GM18498 (cell line): ENCODE measurements around the gene TTC17.
"Not testable (repeated sequence)": the region's sequence is repeated elsewhere in the genome, so short reads cannot be mapped to it uniquely, and the experiment has no call there.

ENCODE experiments used
- ATAC-seq: cut with Tn5 transposase; IDR thresholded peaks from one replicate; pipeline ENCODE4 v1.9.1; 2021; ENCODE audit warnings: mild to moderate bottlenecking, moderate library complexity; ENCODE audit not compliant: unreplicated experiment

Gene TTC17

DNA sequence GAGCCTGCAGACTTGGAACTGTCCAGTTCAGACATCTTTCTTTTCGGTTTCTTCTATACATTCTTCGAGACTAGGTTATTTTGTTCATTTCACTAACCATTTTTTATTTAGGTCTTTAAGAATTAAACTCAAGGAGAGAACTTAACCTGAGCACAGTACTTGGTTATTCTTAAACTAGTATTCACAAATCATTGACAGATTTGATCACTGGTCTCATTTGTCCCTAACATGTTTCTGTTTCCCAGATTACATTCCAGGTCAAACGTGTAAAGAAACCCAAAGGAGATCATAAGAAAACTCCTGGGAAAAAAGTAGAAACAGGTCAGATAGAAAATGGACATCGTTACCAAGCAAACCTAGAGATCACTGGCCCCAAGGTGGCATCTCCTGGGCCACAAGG is 85.1 kb downstream of the TTC17 start:
- no peak for ATAC-seq

DNA sequence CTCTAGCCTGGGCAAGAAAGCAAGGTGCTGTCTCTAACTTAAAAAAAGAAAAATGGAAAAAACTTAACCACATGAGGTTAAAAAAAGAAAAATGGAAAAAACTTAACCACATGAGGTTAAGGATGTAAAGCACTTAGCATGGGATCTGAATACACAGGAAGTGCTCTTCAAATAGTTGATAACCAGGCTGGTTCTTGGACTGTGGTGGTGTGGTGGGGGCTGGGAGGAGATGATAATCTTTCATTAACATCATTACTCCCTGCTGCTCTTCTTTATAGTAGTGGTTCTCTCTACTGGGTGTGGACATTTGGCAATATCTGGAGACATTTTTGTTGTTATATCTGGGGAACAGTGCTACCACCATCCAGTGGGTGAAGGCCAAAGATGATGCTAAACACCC is 88.4 kb downstream of the TTC17 start:
- no peak for ATAC-seq

DNA sequence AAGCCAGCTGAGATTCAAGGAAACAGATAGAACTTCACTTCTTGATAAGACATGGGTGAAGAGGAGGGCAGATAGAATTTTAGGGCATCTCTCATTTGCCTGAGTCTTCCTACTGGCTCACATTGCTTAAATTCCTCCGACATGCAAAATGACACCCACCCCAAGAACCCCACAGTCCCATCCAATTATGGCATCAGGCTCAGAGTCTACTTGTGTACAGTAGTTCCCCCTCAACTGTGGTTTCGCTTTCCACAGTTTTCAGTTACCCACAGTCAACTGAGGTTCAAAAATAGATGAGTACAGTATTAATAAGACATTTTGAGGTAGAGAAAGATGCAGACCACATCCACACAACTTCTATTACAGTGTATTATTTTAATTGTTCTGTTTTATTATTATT is 99.8 kb downstream of the TTC17 start:
- no peak for ATAC-seq

DNA sequence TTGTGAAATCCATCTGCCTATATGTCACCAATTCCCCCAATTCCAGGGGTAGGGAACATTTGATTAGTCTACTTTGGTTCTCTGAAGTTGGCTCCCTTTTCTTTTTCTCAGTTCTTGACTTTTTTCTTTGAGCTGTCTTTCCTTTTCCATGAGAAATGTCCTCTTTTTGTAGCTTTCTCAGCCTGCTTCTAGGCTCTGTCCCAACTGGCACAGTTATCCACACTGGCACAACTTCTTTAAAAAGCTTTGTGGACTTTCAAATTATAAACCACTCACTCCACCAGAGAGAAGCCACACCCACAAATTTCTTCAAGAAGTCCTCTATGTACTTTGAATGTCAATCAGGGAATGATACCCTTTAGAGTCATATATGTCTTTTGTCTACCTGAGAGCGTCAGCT is 100.5 kb downstream of the TTC17 start:
- ATAC-seq = no peak

DNA sequence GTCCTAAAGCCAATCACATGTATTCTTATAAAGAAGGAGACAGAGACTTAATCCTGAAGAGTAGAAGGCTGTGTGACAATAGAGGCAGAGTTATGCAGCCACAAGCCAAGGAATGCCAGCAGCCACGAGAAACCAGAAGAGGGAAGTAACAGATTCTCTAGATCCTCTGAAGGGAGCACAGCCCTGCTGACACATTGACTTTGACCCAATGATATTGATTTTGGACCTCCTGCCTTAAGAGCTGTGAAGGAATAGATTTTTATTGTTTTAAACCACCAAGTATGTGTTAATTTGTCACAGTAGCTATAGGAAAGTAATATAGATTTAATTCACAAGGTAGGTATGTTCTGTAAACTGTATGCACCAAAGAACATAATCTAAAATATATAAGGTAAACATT is 103.6 kb downstream of the TTC17 start:
- ATAC-seq = no peak

DNA sequence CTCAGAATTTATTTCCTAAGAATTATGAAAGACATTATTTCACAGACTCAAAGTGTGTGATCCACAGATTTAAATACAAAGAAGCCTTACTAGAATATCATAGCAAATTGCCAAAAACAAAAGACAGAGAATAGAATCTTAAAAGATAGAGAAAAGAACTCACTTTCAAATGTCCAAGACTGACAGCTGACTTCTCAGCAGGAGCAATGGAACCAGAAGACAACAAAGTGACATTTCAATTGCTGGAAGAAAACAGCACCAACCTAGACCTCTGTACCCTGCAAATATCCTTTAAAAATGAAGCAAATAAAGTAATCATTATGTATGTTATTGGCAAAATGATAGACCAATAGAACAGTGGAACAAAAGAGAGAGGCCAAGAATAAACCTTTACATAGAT is 109.2 kb downstream of the TTC17 start:
- no peak for ATAC-seq

DNA sequence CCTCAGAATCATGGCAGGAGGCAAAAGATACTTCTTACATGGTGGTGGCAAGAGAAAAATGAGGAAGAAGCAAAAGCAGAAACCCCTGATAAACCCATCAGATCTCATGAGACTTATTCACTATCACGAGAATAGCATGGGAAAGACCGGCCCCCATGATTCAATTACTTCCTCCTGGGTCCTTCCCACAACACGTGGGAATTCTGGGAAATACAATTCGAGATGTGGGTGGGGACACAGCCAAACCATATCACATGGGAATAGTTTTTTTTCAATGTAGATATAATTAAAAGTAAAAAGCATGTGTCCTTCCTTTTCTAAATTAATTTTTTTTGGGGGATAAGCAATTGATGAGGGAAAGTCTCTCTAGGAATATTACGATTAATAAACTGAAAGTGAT is 118.8 kb downstream of the TTC17 start:
- ATAC-seq = not testable (repeated sequence)

DNA sequence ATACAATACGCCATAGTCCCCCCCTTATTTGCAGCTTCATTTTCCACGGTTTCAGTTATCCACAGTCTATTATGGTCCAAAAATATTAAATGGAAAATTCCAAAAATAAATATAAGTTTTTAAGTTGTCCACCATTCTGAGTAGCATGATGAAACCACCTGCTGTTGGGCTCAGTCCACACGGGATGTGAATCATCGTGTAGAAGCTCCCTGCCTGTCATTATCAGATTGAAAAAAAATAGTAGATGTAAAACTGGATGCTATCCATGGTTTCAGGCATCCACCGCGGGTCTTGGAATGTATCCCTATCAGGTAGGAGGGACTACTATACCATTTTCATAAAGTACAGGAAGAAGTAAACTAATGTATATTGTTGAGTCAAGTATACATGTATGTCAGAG is 127.4 kb downstream of the TTC17 start:
- ATAC-seq = no peak

DNA sequence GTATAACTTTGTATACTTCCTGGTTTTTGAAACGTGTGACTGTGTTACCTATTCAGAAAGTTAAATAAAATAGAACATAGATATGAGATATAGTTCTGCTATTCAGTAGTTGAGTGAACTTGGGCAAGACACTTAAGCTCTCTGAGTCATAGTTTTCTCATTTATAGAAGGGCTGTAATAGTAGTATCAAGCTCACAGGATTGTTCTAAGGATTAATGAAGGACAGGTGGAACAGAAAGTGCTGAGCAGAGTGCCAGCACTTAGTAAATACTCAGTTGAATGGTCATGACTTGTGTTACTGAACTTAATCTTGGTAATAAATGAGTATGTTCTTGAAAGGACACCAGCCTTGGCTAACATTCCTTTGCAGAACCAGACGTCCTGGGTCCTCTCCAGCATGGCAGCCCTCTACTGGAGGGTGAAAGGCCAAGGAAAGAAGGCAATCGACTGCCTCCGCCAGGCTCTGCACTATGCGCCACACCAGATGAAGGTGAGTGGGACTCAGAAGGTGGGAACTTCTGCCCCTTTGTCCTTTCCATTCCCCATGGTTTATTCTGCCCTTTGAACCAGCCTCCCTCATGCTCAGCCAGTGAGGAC is 131.2 kb downstream of the TTC17 start:
- ATAC-seq = no peak

DNA sequence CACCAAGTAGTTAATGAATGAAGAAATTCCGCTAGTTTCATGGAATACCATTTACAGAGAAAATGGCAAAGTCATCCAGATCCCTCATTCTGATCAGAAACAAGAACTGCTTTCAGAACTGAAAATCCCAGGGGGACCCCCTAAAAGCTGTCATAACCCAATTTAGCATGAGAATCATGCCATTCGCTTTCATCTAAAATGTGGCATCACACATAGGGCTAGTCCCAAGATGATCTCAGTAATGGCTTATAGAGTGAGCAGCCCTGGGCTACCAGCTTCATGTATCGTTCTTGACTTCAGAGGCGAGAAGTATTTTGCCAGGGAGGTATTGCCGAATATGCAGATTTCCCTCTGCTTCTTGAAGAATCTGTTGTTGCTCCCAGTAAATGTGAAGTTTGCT is 134.0 kb downstream of the TTC17 start:
- no peak for ATAC-seq

DNA sequence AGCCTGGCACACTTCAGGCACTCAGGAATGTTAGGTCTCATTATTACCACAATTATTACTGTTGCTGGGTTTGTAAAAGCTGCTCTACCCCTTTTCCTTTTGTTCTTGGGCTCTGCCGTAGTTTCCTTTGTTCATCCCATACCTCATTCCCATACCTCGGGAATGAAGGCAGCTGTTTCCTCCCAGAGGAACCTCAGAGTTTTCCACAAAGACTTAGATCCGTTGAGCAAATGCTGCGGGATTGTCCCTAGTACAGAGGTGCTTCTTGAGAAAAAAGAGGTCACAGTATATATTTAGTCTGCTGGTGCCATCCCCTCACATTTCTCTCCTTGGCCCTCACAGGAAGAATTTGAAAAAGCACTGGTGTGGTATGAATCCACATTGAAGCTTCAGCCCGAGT is 134.7 kb downstream of the TTC17 start:
- no peak for ATAC-seq

DNA sequence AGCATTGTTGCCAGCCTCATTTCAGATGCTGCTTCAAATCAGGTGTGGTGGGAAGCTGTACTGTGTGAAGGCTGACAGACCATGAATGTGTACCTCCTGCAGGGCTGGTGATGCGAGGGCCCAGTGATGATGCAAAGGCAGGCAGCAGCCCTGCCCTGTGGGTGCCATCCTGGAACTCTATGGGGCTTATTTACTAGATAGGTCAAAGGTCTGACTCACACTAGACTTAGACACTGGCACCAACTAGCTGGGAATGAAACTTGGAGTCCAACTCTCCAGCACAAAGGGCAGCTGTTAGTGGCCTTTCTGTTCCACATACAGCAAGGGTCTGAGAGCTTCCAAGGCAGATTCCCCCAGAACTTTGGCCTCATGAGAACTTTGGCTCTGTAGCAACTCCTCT is 138.4 kb downstream of the TTC17 start:
- no peak for ATAC-seq

DNA sequence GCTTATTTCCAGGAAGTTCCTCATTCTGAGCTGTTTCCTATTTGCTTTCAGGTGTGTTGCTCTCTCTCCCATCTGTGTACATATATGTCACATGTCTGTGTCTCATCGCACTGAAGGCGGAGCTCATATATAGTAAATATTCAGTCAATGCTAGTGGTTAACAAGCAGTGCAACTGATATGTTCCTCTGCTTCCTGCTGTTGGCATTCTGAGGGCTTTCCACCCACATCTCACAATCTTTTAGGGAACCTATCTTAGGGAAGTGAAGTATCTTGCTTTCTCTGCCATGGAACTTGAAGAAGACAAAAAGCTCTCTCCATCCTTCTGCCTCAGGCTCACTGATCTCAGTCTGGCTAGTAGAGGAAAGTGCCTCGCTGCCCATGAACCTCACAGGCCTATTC is 139.8 kb downstream of the TTC17 start:
- no peak for ATAC-seq

DNA sequence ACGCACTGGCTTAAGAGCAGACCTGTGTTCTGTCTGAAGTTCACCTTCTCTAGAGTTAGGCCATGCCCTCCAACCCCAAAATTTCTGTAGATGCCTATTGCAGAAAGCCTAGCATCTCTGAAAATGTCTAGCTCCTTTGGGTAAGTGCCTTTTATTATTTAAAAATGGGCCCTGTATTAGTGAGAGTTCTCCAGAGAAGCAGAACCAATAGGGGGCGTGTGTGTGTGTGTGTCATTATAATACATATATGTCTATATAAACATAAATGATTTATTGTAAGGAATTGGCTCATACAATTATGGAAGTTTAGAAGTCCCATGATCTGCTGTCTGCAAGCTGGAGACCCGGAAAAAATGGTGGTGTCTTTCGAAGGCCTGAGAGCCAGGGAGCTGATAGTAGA is 144.7 kb downstream of the TTC17 start:
- ATAC-seq = no peak

DNA sequence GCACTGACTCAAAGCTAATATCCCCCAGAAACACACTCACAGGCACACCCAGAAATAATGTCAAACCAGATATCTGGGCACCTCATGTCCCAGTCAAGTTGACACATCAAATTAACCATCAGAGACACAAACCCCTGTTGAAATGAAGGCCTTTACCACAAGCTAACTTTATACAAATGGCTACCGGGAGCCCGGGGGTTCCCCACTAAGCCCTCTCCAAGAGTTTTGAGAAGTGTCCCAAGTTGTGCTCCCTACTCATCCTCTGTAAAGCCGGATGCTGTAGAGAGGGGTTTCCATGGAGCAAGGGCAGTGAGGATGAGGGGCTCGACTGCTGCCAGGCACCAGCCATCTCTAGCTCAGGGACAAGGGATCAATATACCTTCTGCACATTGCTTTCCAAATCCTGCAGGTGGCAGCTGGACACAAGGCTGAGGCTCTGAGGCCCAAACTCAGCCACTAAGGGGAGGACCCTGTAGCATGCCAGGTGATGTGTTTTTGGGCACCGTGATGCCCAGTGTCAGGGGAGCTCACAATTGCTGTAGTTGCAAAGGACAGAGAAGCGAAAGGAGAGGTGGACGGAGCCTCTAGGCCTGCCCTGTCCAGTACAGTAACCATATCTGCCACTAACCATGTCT is 145.7 kb downstream of the TTC17 start:
- ATAC-seq = no peak

DNA sequence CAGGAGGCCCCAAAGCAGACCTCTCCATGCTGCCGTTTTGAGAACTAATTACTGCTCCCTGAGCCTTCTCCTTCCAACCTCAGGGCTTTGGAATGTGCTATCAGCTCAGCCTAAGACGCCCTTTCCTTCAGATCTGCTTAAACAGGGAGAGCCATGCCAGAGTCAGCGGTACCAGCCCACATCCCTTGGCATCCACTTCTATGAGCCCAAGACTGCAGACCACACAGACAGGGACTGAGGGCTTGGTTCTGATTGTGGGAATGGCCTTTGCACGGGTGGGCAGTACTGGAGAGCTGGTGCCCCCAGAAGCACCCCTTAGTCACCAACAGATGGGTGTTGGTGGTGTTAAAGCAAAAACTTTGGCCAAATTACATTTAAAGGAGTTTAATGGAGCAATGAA is 146.5 kb downstream of the TTC17 start:
- ATAC-seq = no peak

DNA sequence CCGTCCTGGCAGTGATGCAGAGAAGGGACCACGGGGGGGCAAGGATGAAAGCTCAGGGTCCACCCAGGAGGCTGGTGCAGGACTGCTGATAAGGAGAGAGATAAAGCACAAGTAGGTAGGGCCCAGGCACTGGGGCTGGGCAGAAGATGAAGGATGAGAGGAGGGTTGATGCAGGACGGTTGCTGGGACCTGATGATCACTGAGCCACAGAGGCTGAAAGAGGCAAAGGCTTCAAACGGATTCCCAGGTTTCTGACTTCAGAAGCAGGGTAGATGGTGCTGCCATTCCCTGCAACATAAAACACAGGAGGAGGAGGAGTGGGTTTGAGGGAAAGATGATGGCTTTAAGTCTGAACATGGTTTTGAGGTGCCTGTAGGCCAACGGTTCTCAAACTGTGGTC is 148.5 kb downstream of the TTC17 start:
- ATAC-seq = no peak

DNA sequence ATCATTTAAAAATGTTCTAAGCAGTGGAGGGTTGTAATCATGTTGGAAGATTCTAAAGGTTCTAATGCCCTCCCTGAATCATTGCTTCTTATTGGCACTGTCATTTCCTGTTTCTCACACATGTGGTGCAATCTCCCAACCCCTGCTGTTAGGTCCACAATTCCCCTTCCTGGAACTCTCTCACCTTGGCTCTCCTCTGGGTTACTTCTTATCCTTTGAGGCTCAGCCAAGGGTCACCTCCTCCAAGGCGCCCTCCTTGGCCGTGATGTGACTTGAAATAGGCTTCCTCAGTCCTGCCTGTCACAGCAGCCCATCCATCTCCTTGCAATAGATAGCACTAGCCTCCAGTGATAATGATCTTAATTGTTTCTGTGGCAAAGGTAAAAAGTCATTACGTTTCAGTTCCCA is 149.8 kb downstream of the TTC17 start:
- ATAC-seq = no peak

DNA sequence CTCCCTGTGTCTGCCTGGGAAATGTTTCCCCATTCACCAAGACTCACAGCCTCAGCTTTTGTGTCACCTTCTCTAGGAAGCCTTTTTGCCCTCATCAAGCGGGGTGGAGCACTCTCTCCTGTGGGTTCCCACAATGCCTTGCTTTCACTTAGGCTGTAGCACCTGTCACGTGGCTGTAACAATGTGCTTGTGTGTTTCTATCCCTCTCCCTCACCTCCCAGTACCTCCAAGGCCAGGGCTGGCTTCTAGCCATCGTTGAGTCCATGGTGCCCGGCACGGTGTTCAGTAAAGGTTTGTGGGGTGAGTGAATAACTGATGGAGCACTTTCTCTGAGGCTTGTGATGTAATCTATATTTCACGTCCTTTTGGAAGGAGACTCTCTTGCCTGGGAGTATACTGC is 153.2 kb downstream of the TTC17 start:
- ATAC-seq = no peak

DNA sequence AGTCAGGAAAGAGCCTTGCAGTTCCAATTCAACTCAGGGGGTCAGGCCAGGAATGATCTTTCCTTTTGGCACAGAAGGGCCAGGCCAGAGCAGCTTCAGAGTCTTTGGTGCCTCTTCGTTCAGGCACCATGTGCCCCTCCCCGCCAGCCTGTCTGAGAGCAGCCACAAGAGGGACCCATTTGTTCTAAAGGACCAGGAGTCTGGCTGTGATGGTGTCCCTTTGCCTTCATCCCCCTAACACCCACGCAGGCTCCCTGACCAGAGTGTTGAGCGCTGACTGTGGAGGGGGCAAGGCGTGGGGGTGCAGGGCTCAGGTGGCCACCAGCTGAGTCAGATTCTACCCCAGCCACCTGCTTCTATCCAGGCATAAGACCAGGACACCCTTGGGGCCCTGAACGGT is 156.4 kb downstream of the TTC17 start:
- ATAC-seq = no peak

DNA sequence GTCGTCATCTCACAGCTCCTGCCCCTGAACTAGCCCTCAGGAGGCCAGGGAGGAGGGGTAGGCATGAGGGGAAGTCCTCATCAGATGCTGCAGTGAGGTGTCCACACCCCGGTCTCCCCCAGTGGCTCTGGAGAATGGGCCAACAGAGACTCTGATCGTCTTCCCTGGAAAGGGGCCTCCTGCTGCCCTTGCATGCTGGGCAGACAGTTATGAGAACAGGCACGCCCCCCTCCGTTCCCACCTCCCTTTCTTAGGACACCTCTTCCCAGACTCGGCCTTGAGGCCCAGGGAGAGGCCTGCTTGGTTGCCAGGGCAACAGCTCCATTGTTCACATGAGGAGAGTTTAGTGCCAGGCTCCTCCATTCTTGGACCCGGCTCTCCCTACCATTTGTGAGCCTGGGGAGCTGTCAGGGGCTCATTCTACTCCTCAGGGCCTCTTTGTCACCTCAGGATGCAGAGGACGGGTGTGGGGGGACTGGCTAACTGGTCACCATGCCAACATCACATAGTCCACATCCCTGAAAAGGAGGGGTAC is 157.7 kb downstream of the TTC17 start:
- ATAC-seq = no peak

DNA sequence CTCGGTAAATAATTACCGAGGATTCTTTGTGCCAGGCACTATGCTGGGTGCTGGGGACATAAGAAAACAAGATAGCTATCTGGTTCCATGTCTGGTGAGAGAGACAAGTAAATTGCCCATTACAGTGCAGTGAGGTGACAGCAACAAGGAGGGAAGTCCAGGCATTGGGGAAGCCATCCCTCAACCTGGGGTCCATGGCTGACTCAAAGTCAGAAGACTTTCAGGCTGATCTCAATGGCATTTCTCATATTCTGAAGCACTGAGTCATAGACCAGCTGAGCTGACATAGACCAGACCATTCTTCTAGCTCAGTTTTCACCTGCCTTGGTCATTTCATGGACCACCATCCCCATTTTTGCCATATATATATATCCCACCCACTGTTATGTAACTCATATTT is 158.8 kb downstream of the TTC17 start:
- ATAC-seq = no peak
